Femur (tissue), 1 donor: ENCODE results near the gene MANBA.
A peak's percentile ranks its signal among the peaks of the same experiment; 100 is the strongest.

Source experiments
- DNase-seq: peaks from one replicate; pipeline ENCODE4 v3.0.0-alpha.2; 2017

The MANBA gene

DNA sequence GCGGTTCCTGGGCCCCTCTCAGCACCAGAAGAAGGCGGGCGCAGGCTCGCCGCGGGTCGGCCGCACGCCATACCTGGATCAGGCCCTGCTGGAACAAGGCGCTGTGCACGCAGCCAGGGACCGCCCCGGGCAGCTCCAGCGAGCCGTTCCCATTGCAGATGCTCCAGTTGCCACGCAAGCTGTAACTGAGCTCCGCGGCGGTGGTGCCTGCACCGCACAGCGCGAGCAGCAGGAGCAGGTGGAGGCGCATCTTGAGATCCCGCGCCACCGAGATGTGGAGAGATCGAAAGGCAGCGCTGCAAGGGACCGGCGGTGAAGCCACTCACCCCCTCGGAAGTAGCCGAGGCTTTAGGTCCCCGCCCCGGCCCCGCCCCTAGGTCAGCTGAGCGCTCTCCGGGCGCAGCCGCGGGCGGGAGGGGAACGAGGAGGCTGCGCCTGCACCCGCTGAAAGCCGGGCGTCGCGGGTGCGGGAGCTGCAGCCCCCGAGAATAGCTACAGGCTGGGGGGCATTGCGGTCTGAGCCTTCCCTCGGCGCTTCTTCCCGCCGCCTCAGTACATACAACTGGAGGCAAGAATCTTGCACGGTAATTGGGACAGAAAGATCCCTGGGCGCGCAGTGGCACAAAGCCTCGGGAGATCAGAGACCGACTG, at the start of gene MANBA:
Gene MANBA (minus strand): TSS at position 324 of the 651 bp plus-strand sequence. CDS start 74 bp downstream, at position 250.
- DNase-seq: peak; percentile 89

DNA sequence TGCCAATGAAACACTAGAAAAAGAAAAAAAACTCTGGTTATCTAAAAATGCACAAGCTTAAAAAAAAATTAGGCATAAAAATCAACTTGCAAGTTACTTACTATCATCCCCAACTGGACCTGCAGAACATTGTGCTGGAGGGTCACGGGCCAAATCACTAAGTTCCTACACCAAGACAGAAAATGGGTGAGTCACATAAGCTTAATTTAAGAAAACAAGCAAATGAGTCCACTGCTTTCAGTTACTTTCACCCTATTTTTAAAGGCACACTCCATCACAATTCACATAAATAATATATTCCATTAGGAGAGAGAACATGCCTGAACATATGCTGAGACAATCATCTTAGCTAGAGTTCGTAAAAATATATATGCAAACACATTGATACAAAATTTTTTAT, 48.9 kb upstream of the MANBA start:
- DNase-seq: no peak

- DNase-seq: no peak
Measured at GRCh38 chr4:102809190-102809589, 48.4 kb upstream of the MANBA start.

DNA sequence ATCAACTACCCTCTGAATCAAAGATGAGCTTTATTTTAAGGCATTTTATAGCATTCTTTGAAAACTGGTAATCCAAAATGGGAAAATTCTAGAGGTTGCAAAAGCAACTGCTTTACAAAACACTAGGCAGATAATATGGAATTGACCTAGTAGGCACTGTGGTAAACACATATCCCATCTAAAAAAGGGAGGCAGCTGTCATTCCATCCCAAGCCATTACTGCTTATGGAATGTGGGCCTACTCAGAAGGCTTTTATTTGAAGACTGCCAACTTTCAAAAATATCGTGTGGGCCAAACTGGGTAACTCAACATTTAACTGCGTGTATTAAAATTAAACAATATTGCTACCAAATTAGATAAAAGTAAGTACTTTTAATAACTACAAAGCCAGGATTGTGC, 47.2 kb upstream of the MANBA start:
- no peak for DNase-seq

DNA sequence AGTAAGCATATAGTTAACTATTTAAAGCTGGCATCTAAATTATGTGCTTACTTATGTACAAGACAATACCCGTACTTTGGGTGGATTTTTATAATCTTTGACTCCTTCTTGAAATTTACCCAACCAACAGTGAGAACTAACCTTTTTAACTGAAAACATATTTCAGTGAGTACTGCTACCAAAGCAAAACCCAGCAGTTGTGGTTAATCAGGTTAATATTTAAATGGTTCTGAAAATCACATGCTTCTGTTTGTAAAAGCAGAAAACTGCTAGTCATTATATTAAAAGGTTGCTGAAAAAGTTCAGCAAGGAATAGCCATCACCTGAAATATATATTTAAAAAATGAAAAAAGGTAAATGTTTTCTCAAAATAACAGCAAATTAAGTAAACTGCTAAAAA, 46.6 kb upstream of the MANBA start:
- DNase-seq: no peak

GRCh38 chr4:102799816-102800215, 39.0 kb upstream of the MANBA start:
- no peak for DNase-seq

GRCh38 chr4:102794999-102795398, 34.2 kb upstream of the MANBA start:
- no peak for DNase-seq

- no peak for DNase-seq
Measured at GRCh38 chr4:102792361-102792936, 31.7 kb upstream of the MANBA start.

- DNase-seq: no peak
Measured at GRCh38 chr4:102791318-102791835, 30.6 kb upstream of the MANBA start.

DNA sequence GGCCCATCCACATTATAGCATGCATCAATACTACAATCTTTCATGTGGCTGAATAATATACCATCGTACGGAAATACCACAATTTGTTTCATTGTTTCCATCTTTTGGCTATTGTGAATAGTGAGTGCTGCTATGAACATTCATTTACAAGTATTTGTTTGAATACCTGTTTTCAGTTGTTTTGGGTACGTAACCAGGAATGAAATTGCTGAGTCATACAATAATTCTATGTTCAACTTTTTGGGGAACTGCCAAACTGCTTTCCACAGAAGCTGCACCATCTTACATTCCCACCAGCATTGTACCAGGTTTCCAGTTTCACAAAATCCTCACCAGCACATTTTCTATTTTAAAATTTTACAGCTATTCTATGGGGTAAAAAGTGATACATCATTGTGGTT, 28.5 kb upstream of the MANBA start:
- no peak for DNase-seq

DNA sequence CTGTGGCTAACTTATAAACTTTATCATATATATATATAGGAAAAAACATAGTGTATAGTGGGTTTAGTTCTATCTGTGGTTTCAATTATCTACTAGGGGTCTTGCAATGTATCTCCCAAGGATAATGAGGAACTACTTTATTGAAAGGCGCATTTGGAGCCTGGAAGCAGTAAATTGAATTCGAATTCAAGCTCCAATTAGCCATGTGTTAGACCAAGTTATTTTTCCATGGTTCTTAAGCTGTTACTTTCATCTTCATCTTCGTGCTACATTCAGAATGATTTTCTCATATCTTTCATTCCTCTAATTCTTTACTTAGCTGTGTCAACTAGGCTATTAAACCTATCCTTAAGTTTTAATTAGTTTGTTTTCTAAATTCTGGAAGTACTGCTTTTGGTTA, 27.2 kb upstream of the MANBA start:
- no peak for DNase-seq

DNA sequence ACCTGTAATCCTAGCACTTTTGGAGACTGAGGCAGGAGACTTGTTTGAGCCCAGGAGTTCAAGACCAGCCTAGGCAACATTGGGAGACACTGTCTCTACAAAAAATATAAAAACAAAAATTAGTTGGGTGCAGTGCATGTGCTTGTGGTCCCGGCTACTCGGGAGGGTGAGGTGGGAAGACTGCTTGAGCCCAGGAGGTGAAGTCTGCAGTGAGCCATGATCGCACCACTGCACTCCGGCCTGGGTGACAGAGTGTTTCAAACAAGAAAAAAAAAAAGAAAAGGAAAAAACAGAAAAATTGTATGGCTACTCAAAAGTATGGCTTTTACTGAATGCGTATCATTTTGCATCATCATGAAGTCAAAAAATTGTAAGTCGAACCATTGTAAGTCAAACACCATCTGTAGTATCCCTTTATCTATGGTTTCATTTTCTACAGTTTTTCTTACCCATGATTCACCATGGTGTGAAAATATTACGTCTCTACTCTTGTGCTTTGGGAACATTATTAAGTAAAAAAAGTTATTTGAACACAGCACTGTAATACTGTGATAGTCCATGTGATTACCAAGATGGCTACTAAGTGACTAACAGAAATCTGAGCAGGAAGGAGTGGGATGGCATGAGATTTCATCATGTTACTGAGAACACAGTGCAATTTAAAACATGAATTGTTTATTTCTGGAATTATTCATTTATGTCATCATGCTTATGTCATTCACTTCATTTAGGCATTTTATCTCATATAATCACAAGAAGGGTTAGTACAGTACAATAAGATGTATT, 26.5 kb upstream of the MANBA start:
- DNase-seq: no peak

- no peak for DNase-seq
Measured at GRCh38 chr4:102786279-102786678, 25.5 kb upstream of the MANBA start.

DNA sequence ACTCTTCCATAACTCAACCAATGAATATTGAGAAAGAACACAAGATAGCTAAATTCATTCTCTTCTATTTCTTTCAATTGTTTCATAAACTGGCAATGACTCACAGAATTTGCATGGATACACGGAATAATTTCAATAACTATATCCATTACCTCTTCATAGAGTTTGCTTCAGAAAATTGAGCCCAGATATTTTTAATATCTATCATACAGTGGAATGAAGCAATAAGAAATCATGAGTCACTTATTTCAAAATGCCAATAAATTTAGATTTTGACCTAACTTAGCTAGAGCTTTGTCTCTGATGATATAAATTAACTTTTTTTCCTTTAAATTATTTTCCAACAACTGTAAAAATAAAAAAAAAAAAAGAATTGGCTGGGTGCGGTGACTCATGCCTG, 22.2 kb upstream of the MANBA start:
- DNase-seq: no peak

DNA sequence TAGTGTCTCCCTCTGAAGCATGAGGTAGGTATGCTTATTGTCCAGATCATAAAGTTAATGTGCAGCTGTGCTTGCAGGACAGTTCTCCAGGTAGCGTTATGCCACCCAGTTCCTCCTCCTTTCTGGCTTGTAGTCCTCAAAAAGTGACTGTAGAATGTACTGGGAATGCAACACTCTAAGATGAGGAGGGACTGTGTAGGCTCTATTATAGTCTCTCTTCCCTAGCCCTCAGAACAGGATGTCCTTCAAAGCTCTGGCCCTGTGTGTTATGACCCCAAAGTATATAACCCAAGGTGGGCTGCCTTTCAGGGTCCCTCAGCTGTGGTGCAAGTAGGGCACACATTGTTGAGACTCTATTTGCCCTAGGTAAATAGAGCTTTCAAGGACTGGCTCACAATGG, 20.8 kb upstream of the MANBA start:
- DNase-seq: no peak

- no peak for DNase-seq
Measured at GRCh38 chr4:102780476-102781144, 19.8 kb upstream of the MANBA start.

DNA sequence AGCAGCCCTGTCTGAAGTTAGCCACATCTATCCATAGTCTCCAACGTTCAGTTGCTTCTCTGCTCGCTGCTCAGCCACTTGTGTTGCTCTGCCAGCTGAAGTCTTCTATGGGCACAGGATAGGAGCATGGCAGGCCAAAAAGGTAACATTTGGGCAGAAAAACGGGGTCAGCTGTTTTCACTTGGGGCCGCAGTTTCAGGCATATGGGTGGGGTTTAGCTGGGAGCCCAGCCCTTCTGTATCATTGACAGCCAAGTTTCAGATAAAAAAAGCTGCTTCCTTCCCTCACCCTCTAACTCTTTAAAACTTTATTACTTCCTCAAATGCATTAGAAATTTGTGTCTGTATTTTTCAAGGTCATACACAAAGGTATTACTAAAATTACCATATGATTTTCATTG, 18.4 kb upstream of the MANBA start:
- no peak for DNase-seq

- no peak for DNase-seq
Measured at GRCh38 chr4:102778720-102779119, 18.0 kb upstream of the MANBA start.

GRCh38 chr4:102775805-102776204, 15.0 kb upstream of the MANBA start:
- no peak for DNase-seq

- DNase-seq: no peak
Measured at GRCh38 chr4:102774254-102774653, 13.5 kb upstream of the MANBA start.

- no peak for DNase-seq
Measured at GRCh38 chr4:102772738-102773340, 12.1 kb upstream of the MANBA start.

GRCh38 chr4:102764901-102765300, 4.1 kb upstream of the MANBA start:
- DNase-seq: no peak

GRCh38 chr4:102761906-102762305, 1.1 kb upstream of the MANBA start:
- no peak for DNase-seq
